Activated T-cell treated with anti-CD3 and anti-CD28 coated beads, Interleukin-2, amount 50 U/mL, for 24 hours (primary cell): ENCODE data around the gene METTL26.

Source experiments
- DNase-seq: peaks from one replicate; pipeline ENCODE4 v3.0.0-alpha.2; 2020
- H3K27ac Mint-ChIP-seq: 2 replicates; pipeline ENCODE4 v1.8.0; 2020; ENCODE audit warnings: mild to moderate bottlenecking, mixed read lengths
- H3K27me3 Mint-ChIP-seq: 2 replicates; pipeline ENCODE4 v1.8.0; 2020; ENCODE audit warnings: mixed read lengths
- H3K36me3 Mint-ChIP-seq: 2 replicates; pipeline ENCODE4 v1.8.0; 2020; ENCODE audit warnings: low read depth, mixed read lengths
- H3K4me1 Mint-ChIP-seq: 2 replicates; pipeline ENCODE4 v1.8.0; 2020; ENCODE audit warnings: low read depth, mixed read lengths
- H3K4me3 Mint-ChIP-seq: 2 replicates; pipeline ENCODE4 v1.8.0; 2020; ENCODE audit warnings: mild to moderate bottlenecking, moderate library complexity, mixed read lengths
- H3K9me3 Mint-ChIP-seq: 2 replicates; pipeline ENCODE4 v1.8.0; 2020; ENCODE audit warnings: mixed read lengths

The METTL26 gene

DNA sequence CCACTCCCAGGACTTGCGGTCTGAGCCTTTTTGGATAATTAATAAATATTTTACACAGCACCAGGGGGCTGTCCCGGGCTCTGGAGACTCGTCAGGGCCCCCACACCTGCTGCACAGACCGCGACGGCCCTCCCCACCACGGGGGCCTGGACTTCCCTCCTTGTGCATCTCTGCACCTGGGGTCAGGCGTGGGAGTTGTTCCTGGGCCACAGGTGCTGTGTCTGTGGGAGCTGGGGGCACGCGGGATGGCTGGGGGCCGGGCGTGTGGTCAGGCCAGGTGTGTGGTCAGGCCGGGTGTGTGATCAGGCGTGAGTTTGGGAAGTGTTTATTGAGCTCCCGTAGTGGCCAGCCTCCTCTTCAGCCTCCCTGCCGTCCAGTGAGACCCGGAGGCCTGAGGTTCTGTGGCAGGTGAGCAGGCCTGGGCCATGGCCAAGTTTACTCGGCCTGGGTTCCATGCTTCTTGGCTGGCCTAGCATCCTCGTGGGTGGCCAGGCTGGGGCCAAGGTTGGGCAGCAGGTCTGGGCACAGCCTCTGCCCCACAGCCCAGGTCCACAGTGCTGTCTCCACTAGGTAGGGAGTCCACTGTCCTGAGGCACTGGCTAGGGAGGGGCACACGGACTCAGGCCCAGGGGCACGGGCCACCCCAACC lies 42.2 kb upstream of the METTL26 start:
- H3K4me3 Mint-ChIP-seq: no peak overlapping the region
- H3K4me1 Mint-ChIP-seq: peaks cover 37% of the 10 kb centered on the region
- peaks cover 41% of the 10 kb centered on the region for H3K36me3 Mint-ChIP-seq
- no peaks in the 10 kb centered on the region for H3K9me3 Mint-ChIP-seq
- peaks cover 9% of the 10 kb centered on the region for H3K27me3 Mint-ChIP-seq
- peak overlapping the region; percentile 81 for H3K27ac Mint-ChIP-seq
- no peak for DNase-seq

DNA sequence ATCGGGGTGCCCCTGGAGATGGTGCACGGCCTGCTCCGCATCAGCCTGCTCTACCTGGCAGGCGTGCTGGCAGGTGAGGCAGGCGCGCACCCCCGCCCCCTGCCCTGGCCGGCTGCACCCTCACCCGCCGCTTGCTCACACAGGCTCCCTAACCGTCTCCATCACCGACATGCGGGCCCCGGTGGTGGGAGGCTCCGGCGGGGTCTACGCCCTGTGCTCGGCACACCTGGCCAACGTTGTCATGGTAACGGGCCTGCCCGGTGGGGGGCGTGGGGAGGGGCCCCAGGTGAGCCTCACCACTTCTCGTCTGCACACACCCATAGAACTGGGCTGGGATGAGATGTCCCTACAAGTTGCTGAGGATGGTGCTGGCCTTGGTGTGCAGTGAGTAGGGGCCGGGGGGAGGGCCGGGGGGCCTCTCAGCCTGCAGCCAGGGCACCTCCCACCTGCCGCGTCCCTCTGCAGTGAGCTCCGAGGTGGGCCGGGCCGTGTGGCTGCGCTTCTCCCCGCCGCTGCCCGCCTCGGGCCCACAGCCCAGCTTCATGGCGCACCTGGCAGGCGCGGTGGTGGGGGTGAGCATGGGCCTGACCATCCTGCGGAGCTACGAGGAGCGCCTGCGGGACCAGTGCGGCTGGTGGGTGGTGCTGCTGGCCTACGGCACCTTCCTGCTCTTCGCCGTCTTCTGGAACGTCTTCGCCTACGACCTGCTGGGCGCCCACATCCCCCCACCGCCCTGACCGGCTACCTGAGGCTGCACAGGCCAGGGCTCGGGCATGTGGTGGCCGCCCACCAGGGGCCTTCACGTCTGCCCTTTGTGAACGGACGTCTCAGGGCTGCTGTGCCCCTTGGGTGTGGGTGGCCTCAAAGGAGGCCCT lies 41.4 kb upstream of the METTL26 start:
- DNase-seq: no peak
- H3K27me3 Mint-ChIP-seq: peaks cover 9% of the 10 kb centered on the region
- no peak overlapping the region for H3K27ac Mint-ChIP-seq
- no peak overlapping the region for H3K4me3 Mint-ChIP-seq
- H3K9me3 Mint-ChIP-seq: no peaks in the 10 kb centered on the region
- peaks cover 30% of the 10 kb centered on the region for H3K4me1 Mint-ChIP-seq
- peaks cover 41% of the 10 kb centered on the region for H3K36me3 Mint-ChIP-seq

DNA sequence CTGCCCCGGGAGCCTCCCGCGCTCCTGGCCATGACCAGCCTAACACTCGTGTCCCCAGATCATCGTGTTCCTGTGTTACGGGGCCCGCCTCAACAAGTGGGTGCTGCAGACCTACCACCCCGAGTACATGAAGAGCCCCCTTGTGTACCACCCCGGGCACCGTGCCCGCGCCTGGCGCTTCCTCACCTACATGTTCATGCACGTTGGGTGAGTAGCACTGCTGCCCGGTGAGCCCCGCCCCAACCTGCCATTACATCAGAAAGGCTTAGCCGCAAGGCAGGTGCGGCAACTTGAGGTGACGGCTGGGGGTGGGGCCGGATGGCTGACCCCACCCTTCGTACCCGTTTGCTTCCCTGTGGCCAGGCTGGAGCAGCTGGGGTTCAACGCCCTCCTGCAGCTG lies 40.8 kb upstream of the METTL26 start:
- peaks cover 24% of the 10 kb centered on the region for H3K4me1 Mint-ChIP-seq
- H3K27ac Mint-ChIP-seq: no peak overlapping the region
- no peak for DNase-seq
- peaks cover 36% of the 10 kb centered on the region for H3K36me3 Mint-ChIP-seq
- peaks cover 9% of the 10 kb centered on the region for H3K27me3 Mint-ChIP-seq
- H3K4me3 Mint-ChIP-seq: no peak overlapping the region
- H3K9me3 Mint-ChIP-seq: no peaks in the 10 kb centered on the region

DNA sequence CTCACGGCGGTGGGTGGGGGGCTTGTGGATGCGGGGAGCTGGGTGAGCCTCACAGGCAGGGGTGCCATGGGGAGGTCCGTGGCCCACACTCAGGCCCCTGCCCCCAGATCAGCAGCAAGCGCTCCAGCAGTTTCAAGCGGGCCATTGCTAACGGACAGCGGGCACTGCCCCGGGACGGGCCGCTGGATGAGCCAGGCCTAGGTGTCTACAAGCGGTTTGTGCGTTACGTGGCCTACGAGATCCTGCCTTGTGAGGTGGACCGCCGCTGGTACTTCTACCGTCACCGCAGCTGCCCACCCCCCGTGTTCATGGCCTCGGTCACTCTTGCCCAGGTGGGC lies 40.4 kb upstream of the METTL26 start:
- H3K4me1 Mint-ChIP-seq: peaks cover 20% of the 10 kb centered on the region

DNA sequence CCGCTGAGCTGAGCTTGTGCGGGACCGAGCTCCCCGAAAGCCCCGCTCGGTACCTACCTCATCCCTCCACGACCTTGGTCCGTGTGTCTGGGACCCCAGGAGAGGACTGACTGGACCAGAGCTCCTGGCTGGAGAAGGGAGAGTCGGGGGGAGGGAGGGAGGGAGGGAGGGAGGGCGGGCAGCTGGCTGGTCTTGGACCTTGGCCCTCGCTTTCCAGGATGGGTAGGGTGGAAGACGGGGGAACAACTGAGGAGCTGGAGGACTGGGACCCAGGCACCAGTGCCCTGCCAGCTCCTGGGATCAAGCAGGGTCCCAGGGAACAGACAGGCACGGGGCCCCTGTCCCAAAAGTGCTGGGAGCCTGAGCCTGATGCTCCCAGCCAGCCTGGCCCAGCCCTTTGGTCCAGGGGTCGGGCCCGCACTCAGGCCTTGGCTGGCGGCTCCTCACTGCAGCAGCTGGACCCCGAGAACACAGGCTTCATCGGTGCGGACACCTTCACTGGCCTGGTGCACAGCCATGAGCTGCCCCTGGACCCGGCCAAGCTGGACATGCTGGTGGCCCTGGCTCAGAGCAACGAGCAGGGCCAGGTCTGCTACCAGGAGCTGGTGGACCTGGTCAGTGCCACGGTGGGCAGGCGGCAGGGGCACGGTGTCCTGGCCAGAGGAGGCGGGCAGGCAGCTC lies 39.9 kb upstream of the METTL26 start:
- Mint-ChIP-seq H3K36me3 (peaks cover 33% of the 10 kb centered on the region), H3K27me3 (peaks cover 9% of the 10 kb centered on the region), H3K27ac (no peak overlapping the region), H3K4me1 (peaks cover 15% of the 10 kb centered on the region), H3K9me3 (no peaks in the 10 kb centered on the region), H3K4me3 (no peak overlapping the region)
- no peak for DNase-seq

More for the DNA sequence above, 40.4 kb upstream of the METTL26 start:
- Mint-ChIP-seq H3K27ac (no peak overlapping the region), H3K36me3 (peaks cover 35% of the 10 kb centered on the region), H3K9me3 (no peaks in the 10 kb centered on the region), H3K27me3 (peaks cover 9% of the 10 kb centered on the region), H3K4me3 (no peak overlapping the region)
- DNase-seq: no peak

DNA sequence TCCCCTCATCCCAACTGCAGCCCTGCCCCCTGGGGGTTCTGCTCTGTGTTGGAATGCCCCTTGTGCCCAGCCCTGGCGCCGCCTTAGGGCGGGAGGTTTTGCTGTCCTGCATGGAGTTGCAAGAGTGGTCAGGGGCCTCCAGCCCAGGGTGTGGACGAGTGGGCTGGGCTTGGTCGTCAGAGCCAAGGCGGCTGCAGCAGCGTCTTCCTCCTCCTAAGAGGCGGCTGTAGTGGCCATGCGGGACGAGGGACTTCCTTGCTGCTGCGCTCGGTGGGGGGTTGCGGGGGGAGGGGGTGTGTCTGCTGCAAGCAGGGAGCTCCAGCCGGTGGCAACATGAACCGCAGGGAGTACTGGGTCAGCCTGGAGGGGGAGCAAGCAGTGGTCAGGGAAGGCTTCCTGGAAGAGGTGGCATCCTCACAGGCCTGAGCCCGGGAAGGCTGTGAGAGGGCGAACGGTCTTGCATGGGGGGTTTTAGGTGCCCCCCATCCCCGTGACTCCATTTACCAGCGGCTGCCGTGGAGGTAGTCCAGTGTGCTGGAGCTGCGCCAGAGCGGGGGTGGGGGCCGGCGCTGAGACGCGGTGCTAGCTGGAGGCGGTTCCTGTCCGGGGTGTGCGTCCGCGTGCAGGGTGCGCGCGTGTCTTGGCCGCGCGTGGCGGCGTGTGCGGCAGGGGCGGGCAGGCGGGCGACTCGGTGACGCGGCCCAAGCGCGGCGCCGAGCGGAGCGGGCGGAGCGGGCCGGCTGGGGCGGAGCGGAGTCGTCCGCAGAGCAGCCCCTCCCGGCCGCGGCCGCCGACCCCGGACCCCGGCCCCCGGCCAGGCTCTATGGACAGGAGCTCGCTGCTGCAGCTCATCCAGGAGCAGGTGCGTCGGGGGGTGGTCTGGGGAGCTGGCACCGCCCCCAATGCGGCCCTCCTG lies 39.1 kb upstream of the METTL26 start, which contains the start of gene RHBDL1:
TSS of gene RHBDL1 (plus strand) at position 704 of the 916 bp plus-strand sequence. CDS start at position 824, 120 bp downstream.
- Mint-ChIP-seq H3K4me3 (no peak within 1 kb of the TSS), H3K4me1 (peaks cover 13% of the 10 kb centered on the region), H3K36me3 (peaks cover 38% of the 10 kb centered on the region), H3K9me3 (no peaks in the 10 kb centered on the region), H3K27ac (peak within 1 kb of the TSS; percentile 29), H3K27me3 (peaks cover 9% of the 10 kb centered on the region)
- no peak for DNase-seq

DNA sequence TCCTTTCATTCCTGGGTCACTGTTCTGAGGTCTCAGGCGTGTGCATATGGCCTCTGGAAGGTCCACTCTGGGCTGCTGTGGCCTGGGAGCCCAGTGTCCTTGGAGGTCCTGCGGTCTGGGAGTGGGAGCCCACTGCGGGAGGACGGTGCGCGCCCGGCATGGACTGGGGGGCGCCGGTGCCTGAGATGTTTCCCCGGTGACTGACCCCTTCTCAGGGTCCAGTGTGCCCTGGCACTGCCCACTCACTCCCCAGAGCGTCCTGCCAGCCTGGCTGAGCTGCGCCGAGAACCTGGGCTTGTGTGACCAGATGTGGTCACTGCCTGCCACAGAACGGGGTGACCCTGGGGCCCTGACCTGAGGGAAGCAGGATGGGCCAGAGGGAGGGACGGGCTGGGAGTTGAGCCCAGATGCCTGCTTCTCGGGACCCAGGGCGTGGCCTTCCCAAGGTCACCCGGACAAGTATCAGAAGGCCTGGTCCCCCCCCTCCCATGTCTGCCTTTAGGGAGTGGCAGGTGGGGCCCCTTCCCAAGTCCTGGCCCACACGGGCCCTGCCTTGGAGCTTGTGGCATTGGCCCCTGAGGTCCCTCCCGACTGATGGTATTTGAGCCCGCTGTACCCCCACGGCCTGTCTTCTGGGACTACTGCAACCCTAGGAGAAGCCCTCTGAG lies 38.2 kb upstream of the METTL26 start:
- Mint-ChIP-seq H3K4me1 (peaks cover 15% of the 10 kb centered on the region), H3K9me3 (no peaks in the 10 kb centered on the region), H3K36me3 (peaks cover 47% of the 10 kb centered on the region), H3K4me3 (no peak overlapping the region), H3K27me3 (peaks cover 9% of the 10 kb centered on the region), H3K27ac (peak overlapping the region; percentile 29)
- no peak for DNase-seq

DNA sequence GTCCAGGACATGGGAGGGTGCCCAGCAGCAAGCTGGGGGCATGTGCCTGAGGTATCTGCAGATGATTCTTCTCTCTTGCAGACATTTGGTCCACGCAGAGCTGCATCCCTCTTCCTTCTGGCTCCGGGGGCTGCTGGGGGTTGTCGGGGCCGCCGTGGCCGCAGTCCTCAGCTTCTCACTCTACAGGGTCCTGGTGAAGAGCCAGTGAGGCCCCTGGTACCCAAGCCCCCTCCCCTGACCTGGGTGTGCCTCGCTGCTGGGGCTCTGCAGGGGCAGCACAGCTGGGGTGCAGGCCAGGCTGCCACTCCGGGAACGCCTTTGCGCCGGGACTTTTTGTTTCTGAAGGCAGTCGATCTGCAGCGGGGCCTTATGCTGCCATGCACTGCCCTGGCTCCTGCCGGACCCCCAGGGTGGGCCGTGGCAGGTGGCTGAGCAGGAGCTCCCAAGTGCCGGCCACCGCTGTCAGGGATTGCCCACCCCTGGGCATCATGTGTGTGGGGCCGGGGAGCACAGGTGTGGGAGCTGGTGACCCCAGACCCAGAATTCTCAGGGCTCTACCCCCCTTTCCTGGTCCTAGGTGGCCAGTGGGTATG lies 37.4 kb upstream of the METTL26 start:
- Mint-ChIP-seq H3K36me3 (peaks cover 52% of the 10 kb centered on the region), H3K4me1 (peaks cover 13% of the 10 kb centered on the region), H3K27me3 (peaks cover 9% of the 10 kb centered on the region), H3K27ac (no peak overlapping the region), H3K4me3 (no peak overlapping the region), H3K9me3 (no peaks in the 10 kb centered on the region)
- no peak for DNase-seq

DNA sequence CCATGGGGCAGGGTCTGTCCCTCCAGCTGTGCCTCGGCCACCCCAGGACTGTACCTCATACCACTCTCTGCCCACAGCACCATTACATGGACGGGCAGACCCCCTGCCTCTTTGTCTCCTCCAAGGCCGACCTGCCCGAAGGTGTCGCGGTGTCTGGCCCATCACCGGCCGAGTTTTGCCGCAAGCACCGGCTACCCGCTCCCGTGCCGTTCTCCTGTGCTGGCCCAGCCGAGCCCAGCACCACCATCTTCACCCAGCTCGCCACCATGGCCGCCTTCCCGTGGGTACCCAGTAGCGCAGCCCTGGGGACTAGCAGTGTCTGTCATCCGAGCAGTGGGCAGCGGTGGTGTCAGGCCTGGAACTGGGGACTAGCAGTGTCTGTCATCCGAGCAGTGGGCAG lies 36.7 kb upstream of the METTL26 start:
- peaks cover 9% of the 10 kb centered on the region for H3K27me3 Mint-ChIP-seq
- H3K36me3 Mint-ChIP-seq: peaks cover 54% of the 10 kb centered on the region
- no peak for DNase-seq
- H3K9me3 Mint-ChIP-seq: no peaks in the 10 kb centered on the region
- H3K27ac Mint-ChIP-seq: no peak overlapping the region
- H3K4me3 Mint-ChIP-seq: no peak overlapping the region
- peaks cover 13% of the 10 kb centered on the region for H3K4me1 Mint-ChIP-seq

DNA sequence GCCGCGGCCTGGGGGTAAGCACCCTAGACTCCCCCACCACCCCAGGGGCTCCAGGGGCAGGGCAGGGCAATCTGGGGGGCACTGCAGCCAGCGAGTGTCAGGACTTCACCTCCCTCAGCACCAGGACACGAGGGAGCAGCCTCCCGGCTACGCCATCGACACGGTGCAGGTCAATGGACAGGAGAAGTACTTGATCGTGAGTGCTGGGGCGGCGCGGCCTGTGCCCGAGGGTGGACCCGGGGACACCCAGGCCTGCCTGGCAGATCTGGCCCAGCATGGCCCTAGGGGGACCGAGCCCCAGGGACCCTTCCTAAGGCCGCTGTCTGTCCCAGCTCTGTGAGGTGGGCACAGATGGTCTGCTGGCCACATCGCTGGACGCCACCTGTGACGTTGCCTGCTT lies 36.3 kb upstream of the METTL26 start:
- H3K4me3 Mint-ChIP-seq: no peak overlapping the region
- peaks cover 9% of the 10 kb centered on the region for H3K27me3 Mint-ChIP-seq
- no peak for DNase-seq
- no peak overlapping the region for H3K27ac Mint-ChIP-seq
- H3K9me3 Mint-ChIP-seq: no peaks in the 10 kb centered on the region
- H3K4me1 Mint-ChIP-seq: peaks cover 17% of the 10 kb centered on the region
- peaks cover 59% of the 10 kb centered on the region for H3K36me3 Mint-ChIP-seq

DNA sequence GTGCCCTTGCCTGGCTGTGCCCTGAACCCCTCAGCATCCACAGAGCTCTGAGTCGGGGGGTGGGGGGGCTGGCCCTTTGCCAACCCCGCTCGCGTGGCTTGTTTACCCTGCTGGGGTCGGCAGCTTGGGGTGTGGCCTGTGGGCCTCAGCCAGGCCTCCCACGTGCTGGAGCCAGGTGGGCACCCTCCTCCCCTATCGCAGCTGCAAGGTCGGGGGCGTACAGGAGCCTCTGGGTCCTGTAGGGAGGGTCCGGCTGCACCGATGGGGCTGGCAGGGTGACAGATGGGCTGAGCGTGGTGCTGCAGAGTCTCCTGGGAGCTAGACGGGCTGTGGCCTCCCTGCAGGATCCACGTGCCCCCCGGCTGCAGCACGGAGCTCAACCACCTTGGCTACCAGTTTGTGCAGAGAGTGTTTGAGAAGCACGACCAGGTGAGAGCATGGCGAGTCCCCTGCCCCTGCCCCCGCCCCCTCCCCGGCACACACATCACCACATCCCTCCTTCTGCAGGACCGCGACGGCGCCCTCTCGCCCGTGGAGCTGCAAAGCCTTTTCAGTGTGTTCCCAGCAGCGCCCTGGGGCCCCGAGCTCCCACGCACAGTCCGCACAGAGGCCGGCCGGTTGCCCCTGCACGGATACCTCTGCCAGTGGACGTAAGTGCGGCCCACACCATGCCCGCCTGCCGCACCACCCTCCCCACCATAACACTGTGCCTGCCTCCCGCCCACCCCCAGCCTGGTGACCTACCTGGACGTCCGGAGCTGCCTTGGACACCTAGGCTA lies 35.4 kb upstream of the METTL26 start:
- no peak for DNase-seq
- Mint-ChIP-seq H3K4me1 (peaks cover 23% of the 10 kb centered on the region), H3K36me3 (peaks cover 63% of the 10 kb centered on the region), H3K27ac (no peak overlapping the region), H3K27me3 (peaks cover 5% of the 10 kb centered on the region), H3K4me3 (no peak overlapping the region), H3K9me3 (no peaks in the 10 kb centered on the region)

DNA sequence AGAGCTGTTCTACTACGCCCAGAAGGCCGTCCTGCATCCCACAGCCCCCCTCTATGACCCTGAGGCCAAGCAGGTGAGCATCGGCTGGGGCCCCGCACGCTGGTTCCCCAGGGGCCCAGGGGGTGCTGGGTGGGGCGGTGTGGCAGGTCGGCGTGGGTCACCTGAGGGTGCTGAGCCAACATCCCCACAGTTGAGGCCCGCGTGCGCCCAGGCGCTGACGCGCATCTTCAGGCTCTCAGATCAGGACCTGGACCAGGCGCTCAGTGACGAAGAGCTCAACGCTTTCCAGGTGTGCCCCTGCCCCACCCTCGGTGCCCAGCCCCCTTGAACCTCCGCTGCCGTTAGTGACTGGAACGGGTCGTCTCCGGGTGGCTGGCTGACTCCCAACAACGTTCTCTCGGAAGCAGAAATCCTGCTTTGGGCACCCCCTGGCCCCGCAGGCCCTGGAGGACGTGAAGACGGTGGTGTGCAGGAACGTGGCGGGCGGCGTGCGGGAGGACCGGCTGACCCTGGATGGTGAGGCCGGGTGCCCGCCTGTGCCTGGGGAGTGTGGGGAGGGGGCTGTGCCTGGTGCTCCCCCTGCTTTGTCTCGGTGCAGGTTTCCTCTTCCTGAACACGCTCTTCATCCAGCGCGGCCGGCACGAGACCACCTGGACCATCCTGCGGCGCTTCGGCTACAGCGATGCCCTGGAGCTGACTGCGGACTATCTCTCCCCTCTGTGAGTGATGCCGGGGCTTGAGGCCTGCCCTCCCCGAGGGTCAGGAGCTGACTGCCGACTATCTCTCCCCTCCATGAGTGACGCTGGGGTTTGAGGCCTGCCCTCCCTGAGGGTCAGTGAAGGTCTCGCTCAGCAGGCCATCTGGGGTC lies 34.6 kb upstream of the METTL26 start:
- no peak for DNase-seq
- H3K27ac Mint-ChIP-seq: peak overlapping the region; percentile 75
- peak overlapping the region; percentile 63 for H3K4me3 Mint-ChIP-seq
- peaks cover 23% of the 10 kb centered on the region for H3K4me1 Mint-ChIP-seq
- peaks cover 5% of the 10 kb centered on the region for H3K27me3 Mint-ChIP-seq
- H3K9me3 Mint-ChIP-seq: no peaks in the 10 kb centered on the region
- peaks cover 66% of the 10 kb centered on the region for H3K36me3 Mint-ChIP-seq
